Testis (tissue), 2 donors: ENCODE results near the gene NKAIN4.

Experiments
- CTCF ChIP-seq, 3 experiments: fragments of 450-650 bp in 2 of 3; fragments of 200-600 bp in 1 of 3; sonication (generic) in 1 of 3; IDR thresholded peaks; one replicate each; pipeline ENCODE4 v1.5.1; 2016 to 2019; ENCODE audit warnings: antibody characterized with exemption in 3 of 3, mild to moderate bottlenecking in 2 of 3, moderate library complexity in 1 of 3
- POLR2A ChIP-seq: fragments of 450-650 bp; IDR thresholded peaks from one replicate; pipeline ENCODE4 v1.6.1; 2017; ENCODE audit warnings: antibody characterized with exemption, mild to moderate bottlenecking, moderate library complexity

DNA sequence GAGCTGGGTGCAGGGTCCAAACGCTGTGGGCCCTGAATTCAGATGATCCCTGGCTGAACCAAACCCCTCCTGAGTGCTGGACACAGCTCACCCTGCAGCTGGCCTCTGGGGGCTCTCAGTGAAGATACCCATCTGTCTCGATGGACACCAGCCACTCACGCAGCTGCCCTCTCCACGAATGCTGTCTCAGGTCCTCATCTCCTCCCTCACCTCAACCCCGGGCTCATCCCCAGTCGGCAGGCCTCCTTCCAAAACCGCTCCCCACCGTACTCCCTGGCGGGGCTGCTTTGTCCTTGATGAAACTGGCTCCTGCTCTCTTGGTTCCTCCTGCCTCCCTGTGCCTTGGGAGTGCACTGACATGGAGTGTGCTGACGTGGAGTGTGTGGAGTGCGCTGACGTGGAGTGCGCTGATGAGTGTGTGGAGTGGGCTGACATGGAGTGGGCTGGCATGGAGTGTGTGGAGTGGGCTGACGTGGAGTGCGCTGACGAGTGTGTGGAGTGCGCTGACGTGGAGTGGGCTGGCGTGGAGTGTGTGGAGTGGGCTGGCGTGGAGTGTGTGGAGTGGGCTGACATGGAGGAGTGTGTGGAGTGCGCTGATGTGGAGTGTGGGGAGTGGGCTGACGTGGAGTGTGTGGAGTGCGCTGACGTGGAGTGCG is 34.3 kb downstream of the NKAIN4 start:
- TF ChIP-seq CTCF (IDR thresholded peaks at IDR 0.05) (no peak), POLR2A (no peak)
